H1 (cell line): Measurements from ENCODE around the gene PGBD5. TPM values are rescaled to one million over a fixed set of nuclear protein-coding genes. Genes with fewer than 3 reads are reported as not detected.

ENCODE experiments used
- CTCF ChIA-PET: fragments of 300-600 bp; sonication (Branson Sonifier 250); formaldehyde crosslinking; loops from one replicate; lab custom pipeline; 2021; ENCODE audit not compliant: partially characterized antibody; lab: Charles Lee
- POLR2A ChIA-PET: fragments of 300-600 bp; sonication (Branson Sonifier 250); formaldehyde crosslinking; loops from one replicate; lab custom pipeline; 2021; ENCODE audit warnings: inconsistent platforms; ENCODE audit not compliant: partially characterized antibody; lab: Charles Lee
- DNase-seq, 2 experiments: peaks; one replicate each; pipeline versions ENCODE4 v3.0.0 to v3.0.0-alpha.2; 2010 to 2022; ENCODE audit warnings: low spot score in 2 of 2, low read depth in 1 of 2, mixed read lengths in 1 of 2
- FAIRE-seq: peaks from 2 replicates; lab custom pipeline; 2011; peaks lifted over from hg19 to GRCh38; lab: Jason Lieb, UNC
- H2AFZ ChIP-seq: 2 replicates; pipeline ENCODE4 v1.8.1; 2012; ENCODE audit warnings: low read length, inconsistent platforms
- H2AK5ac ChIP-seq: 2 replicates; pipeline ENCODE4 v1.6.1; 2013; ENCODE audit warnings: low read depth, low read length
- H2BK120ac ChIP-seq: replicated peaks from 2 replicates; pipeline ENCODE3; 2013; ENCODE audit warnings: low read depth, low read length, inconsistent platforms
- H2BK12ac ChIP-seq: 2 replicates; pipeline ENCODE4 v1.6.1; 2013; ENCODE audit warnings: low read depth, low read length
- H2BK15ac ChIP-seq: 2 replicates; pipeline ENCODE4 v1.6.1; 2013; ENCODE audit warnings: low read length
- H2BK20ac ChIP-seq: 2 replicates; pipeline ENCODE4 v1.6.1; 2013; ENCODE audit warnings: low read length
- H2BK5ac ChIP-seq: 2 replicates; pipeline ENCODE4 v1.6.1; 2013; ENCODE audit warnings: low read depth, low read length
- H3K14ac ChIP-seq: 2 replicates; pipeline ENCODE4 v1.6.1; 2013; ENCODE audit warnings: inconsistent platforms; ENCODE audit not compliant: insufficient read length
- H3K18ac ChIP-seq: 2 replicates; pipeline ENCODE4 v1.6.1; 2013; ENCODE audit warnings: low read length; ENCODE audit errors: extremely low read depth
- H3K23ac ChIP-seq: 2 replicates; pipeline ENCODE4 v1.6.1; 2013; ENCODE audit warnings: inconsistent platforms; ENCODE audit not compliant: insufficient read length
- H3K23me2 ChIP-seq: 2 replicates; pipeline ENCODE4 v1.6.1; 2013; ENCODE audit warnings: low read depth, low read length
- H3K27ac ChIP-seq: 2 replicates; pipeline ENCODE4 v1.6.1; 2011; ENCODE audit warnings: low read depth, low read length, inconsistent platforms
- H3K27me3 ChIP-seq, 4 experiments: replicated peaks in 1 of 4; 1 replicate in 1 of 4; 2 replicates in 3 of 4; pipeline versions ENCODE4 v1.6.1 to v1.8.1; 2011 to 2013; ENCODE audit warnings: low read length in 3 of 4, mild to moderate bottlenecking in 3 of 4, inconsistent platforms in 2 of 4, mixed read lengths in 2 of 4, moderate library complexity in 1 of 4; ENCODE audit not compliant: control insufficient read depth in 3 of 4, insufficient read depth in 3 of 4; ENCODE audit errors: extremely low read depth in 1 of 4
- H3K36me3 ChIP-seq, 4 experiments: 2 replicates each; pipeline versions ENCODE4 v1.6.1 to v1.8.1; 2011 to 2013; ENCODE audit warnings: mild to moderate bottlenecking in 4 of 4, low read length in 3 of 4, moderate library complexity in 2 of 4, control low read depth in 1 of 4, inconsistent platforms in 1 of 4; ENCODE audit not compliant: insufficient read depth in 4 of 4, control insufficient read depth in 2 of 4
- H3K4ac ChIP-seq: replicated peaks from 2 replicates; pipeline ENCODE3; 2013; ENCODE audit warnings: low read length, low read depth, mixed read lengths, inconsistent platforms; ENCODE audit not compliant: insufficient read length
- H3K4me1 ChIP-seq, 4 experiments: replicated peaks in 1 of 4; 1 replicate in 1 of 4; 2 replicates in 3 of 4; pipeline versions ENCODE4 v1.6.1 to v1.8.1; 2011 to 2013; ENCODE audit warnings: low read length in 3 of 4, inconsistent platforms in 2 of 4, mixed read lengths in 1 of 4; ENCODE audit not compliant: insufficient read depth in 4 of 4, control insufficient read depth in 3 of 4
- H3K4me2 ChIP-seq, 2 experiments: 2 replicates each; pipeline versions ENCODE4 v1.6.1 to v1.8.1; 2011 to 2013; ENCODE audit warnings: low read depth in 2 of 2, low read length in 2 of 2, control low read depth in 1 of 2, inconsistent platforms in 1 of 2, mild to moderate bottlenecking in 1 of 2; ENCODE audit not compliant: insufficient read depth in 1 of 2
- H3K4me3 ChIP-seq, 4 experiments: fragments of 200-600, 300-600 bp in 1 of 4; sonication (generic), shearing (Covaris generic), sonication (Bioruptor Twin) in 1 of 4; 2 replicates each; pipeline versions ENCODE4 v1.5.1 to v1.8.1; 2011 to 2016; ENCODE audit warnings: low read length in 4 of 4, low read depth in 3 of 4, control low read depth in 2 of 4, inconsistent platforms in 2 of 4, mild to moderate bottlenecking in 2 of 4, mixed read lengths in 1 of 4, moderate library complexity in 1 of 4; ENCODE audit not compliant: insufficient read depth in 2 of 4; ENCODE audit errors: extremely low read depth in 1 of 4
- H3K56ac ChIP-seq: replicated peaks from 2 replicates; pipeline ENCODE3; 2013; ENCODE audit warnings: low read depth, mild to moderate bottlenecking, mixed read lengths, low read length, inconsistent platforms; ENCODE audit not compliant: insufficient read length
- H3K79me1 ChIP-seq: 2 replicates; pipeline ENCODE4 v1.6.1; 2013; ENCODE audit warnings: low read depth, low read length, control low read depth
- H3K79me2 ChIP-seq, 2 experiments: 2 replicates each; pipeline versions ENCODE4 v1.6.1 to v1.8.1; 2012 to 2013; ENCODE audit warnings: low read length in 2 of 2, mild to moderate bottlenecking in 2 of 2, inconsistent platforms in 1 of 2; ENCODE audit not compliant: insufficient read depth in 2 of 2, control insufficient read depth in 1 of 2
- H3K9ac ChIP-seq, 4 experiments: replicated peaks in 1 of 4; 1 replicate in 1 of 4; 2 replicates in 3 of 4; pipeline versions ENCODE4 v1.6.1 to v1.8.1; 2011 to 2013; ENCODE audit warnings: low read depth in 3 of 4, low read length in 3 of 4, control low read depth in 2 of 4, mild to moderate bottlenecking in 2 of 4, moderate library complexity in 2 of 4, inconsistent platforms in 1 of 4; ENCODE audit errors: extremely low read depth in 1 of 4
- H3K9me3 ChIP-seq, 2 experiments: 2 replicates each; pipeline versions ENCODE4 v1.6.1 to v1.8.1; 2012 to 2013; ENCODE audit warnings: mild to moderate bottlenecking in 2 of 2, moderate library complexity in 2 of 2, control low read depth in 1 of 2, inconsistent platforms in 1 of 2, low read depth in 1 of 2, low read length in 1 of 2, mixed read lengths in 1 of 2; ENCODE audit not compliant: insufficient read depth in 2 of 2
- H4K20me1 ChIP-seq, 2 experiments: replicated peaks in 1 of 2; 2 replicates each; pipeline versions ENCODE3 to v1.8.1; 2011 to 2013; ENCODE audit warnings: inconsistent platforms in 2 of 2, low read length in 2 of 2, mild to moderate bottlenecking in 1 of 2; ENCODE audit not compliant: insufficient read depth in 2 of 2, control insufficient read depth in 1 of 2
- H4K5ac ChIP-seq: 2 replicates; pipeline ENCODE4 v1.6.1; 2013; ENCODE audit warnings: low read length, low read depth, mixed read lengths, inconsistent platforms; ENCODE audit not compliant: insufficient read length
- H4K8ac ChIP-seq: 2 replicates; pipeline ENCODE4 v1.8.0; 2013; ENCODE audit warnings: mild to moderate bottlenecking, moderate library complexity, low read length, inconsistent platforms; ENCODE audit not compliant: insufficient read depth; ENCODE audit errors: extremely low read depth
- H4K91ac ChIP-seq: replicated peaks from 2 replicates; pipeline ENCODE3; 2013; ENCODE audit warnings: low read length, mixed read lengths, inconsistent platforms; ENCODE audit not compliant: insufficient read length
- ASH2L ChIP-seq: fragments of 200-600, 300-600 bp; sonication (generic); IDR thresholded peaks from one replicate; pipeline ENCODE4 v1.7.1; 2017; ENCODE audit warnings: low read length
- BCL11A ChIP-seq, 2 experiments: IDR thresholded peaks; one replicate each; pipeline ENCODE4 v1.6.1; 2011; ENCODE audit warnings: low read depth in 2 of 2, low read length in 2 of 2, mild to moderate bottlenecking in 2 of 2
- GABPA ChIP-seq: IDR thresholded peaks from 2 replicates; pipeline ENCODE4 v1.6.1; 2011; ENCODE audit warnings: mild to moderate bottlenecking, low read length, moderate library complexity, borderline replicate concordance; ENCODE audit not compliant: insufficient read depth
- PHF8 ChIP-seq: fragments of 200-600 bp; sonication (generic); conservative IDR thresholded peaks from 2 replicates; pipeline ENCODE4 v1.7.1; 2012; ENCODE audit warnings: low read depth, mild to moderate bottlenecking, inconsistent platforms, low read length, moderate library complexity
- RFX5 ChIP-seq: IDR thresholded peaks from 2 replicates; pipeline ENCODE4 v1.6.1; 2011; ENCODE audit warnings: low read depth, low read length, improper control_type of control experiment, borderline replicate concordance
- SUZ12 ChIP-seq: fragments of 200-600 bp; sonication (generic); IDR thresholded peaks from 2 replicates; pipeline ENCODE4 v1.6.1; 2012; ENCODE audit warnings: mild to moderate bottlenecking, inconsistent platforms, low read length, moderate library complexity, mixed read lengths
- TEAD4 ChIP-seq: IDR thresholded peaks from 2 replicates; pipeline ENCODE4 v1.6.1; 2012; ENCODE audit warnings: low read depth, low read length, inconsistent platforms, mixed read lengths
- WGBS, 2 experiments: shearing (Covaris generic) in 1 of 2; methylation state at CpG; one replicate each; pipeline versions ENCODE4 v1.1.6 to v1.1.7; 2013 to 2015; ENCODE audit warnings: low lambda C conversion rate in 2 of 2, mixed read lengths in 2 of 2, inconsistent platforms in 1 of 2, low coverage in 1 of 2, missing lambda C conversion rate in 1 of 2; ENCODE audit not compliant: insufficient replicate concordance in 2 of 2, insufficient coverage in 1 of 2, insufficient read length in 1 of 2; ENCODE audit errors: extremely low coverage in 1 of 2, missing lambda C conversion rate in 1 of 2; 5-methylcytosine and 5-hydroxymethylcytosine counted together
- polyA plus RNA-seq, 7 experiments: library from polyadenylated mRNA; depleted of rRNA in 3 of 7; stranded (reverse) in 5 of 7; unstranded in 2 of 7; fragments of >200 nt in 5 of 7; fragments of 200-250 nt in 2 of 7; gene quantifications; 1 replicate in 5 of 7; 2 replicates in 1 of 7; 4 replicates in 1 of 7; pipeline versions ENCODE4 v1.2.1 to v1.2.3, GENCODE V29; 2011 to 2013; ENCODE audit warnings: missing spikeins in 2 of 7, mixed read lengths in 2 of 7
- total RNA-seq: library from RNA; stranded (reverse); fragmentation: NEBNext Ultra II Directional; extraction: Animal tissue kit (Norgen Biotek cat#: 25700); gene quantifications from 2 replicates; pipeline ENCODE4 v1.2.1, GENCODE V29; 2021
- TF ChIP-seq, protein P1 (sequence below): IDR thresholded peaks from 2 replicates; pipeline ENCODE4 v1.6.1; 2011; ENCODE audit warnings: low read length, improper control_type of control experiment

The PGBD5 gene
- total and polyA plus RNA-seq, 2 of the 8 experiments (the other 6 are each of a cell fraction or from before 2014, with no cell fraction given) = 16.3 to 18.4 TPM

DNA sequence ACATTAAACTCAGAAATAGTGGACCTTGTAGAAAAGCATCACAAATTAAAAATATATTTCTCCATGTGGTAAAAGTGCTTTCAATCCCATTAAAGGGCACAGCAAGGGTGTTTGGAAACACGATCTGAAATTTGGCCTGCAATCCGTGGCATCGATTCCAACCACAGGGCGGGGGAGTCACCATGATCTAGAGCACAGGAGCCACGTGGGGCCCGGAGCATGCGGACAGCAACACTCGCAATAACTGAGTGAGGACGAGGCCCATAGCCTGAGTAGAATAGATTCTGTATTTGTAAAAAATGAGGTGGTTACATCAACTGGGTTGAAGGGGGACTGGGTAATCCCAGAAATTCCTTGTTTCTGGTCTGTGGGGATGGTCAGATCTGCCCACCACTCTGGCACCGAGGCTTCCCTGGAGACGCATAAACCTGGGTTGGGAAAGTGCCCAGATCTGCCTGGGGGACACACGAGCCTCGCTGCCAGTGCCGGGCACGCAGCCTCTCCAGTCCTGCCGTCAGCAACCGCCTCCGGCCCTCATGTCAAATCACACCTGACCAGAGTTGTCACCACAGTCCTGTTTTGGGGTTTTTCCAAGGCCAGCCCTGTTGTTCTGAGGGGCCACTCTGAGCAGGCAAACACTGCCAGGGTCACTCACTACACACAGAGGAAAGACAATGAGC lies 104.3 kb downstream of the PGBD5 start:
- Histone ChIP-seq H3K23me2 (no peaks in the 10 kb centered on the region), H4K91ac (no peak overlapping the region), H3K9me3 (no peaks in the 10 kb centered on the region)
- TF ChIP-seq GABPA (no peak), SUZ12 (no peak), BCL11A (IDR thresholded peaks at IDR 0.05; ENCODE audit: low read depth in 2 of 2, low read length in 2 of 2) (no peak), TEAD4 (no peak), PHF8 (no peak), ASH2L (no peak), RFX5 (no peak)
- TF ChIP-seq, protein P1, sequence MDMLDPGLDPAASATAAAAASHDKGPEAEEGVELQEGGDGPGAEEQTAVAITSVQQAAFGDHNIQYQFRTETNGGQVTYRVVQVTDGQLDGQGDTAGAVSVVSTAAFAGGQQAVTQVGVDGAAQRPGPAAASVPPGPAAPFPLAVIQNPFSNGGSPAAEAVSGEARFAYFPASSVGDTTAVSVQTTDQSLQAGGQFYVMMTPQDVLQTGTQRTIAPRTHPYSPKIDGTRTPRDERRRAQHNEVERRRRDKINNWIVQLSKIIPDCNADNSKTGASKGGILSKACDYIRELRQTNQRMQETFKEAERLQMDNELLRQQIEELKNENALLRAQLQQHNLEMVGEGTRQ = no peak
- TF ChIP-seq, all 59 proteins: peak for 0
- CTCF ChIA-PET = no interaction called here
- H3K4ac ChIP-seq = no peak overlapping the region
- no peaks in the 10 kb centered on the region for H3K79me1 ChIP-seq
- no peaks in the 10 kb centered on the region for H3K4me1 ChIP-seq
- no peaks in the 10 kb centered on the region for H3K79me2 ChIP-seq
- 0 out of 2 replicates have a peak overlapping the region, but pooled peaks have one; percentile 20 for H4K8ac ChIP-seq
- no peak overlapping the region for H3K56ac ChIP-seq
- H2BK12ac ChIP-seq = no peak overlapping the region
- DNase-seq (no peak), FAIRE-seq (no peak)
- H3K27ac ChIP-seq = no peak overlapping the region
- H2AFZ ChIP-seq = no peak overlapping the region
- H4K20me1 ChIP-seq = no peaks in the 10 kb centered on the region
- H2BK15ac ChIP-seq = no peak overlapping the region
- POLR2A ChIA-PET = no interaction called here
- H3K36me3 ChIP-seq = peaks cover 5 to 17% (median 10%) of the 10 kb centered on the region in 4 experiments; a peak in 7 of 8 replicates
- H2BK120ac ChIP-seq = no peak overlapping the region
- H2AK5ac ChIP-seq = no peak overlapping the region
- WGBS, 2 experiments = 94% methylated on average over 17 of the region's 18 CpGs; no CpG with 5 or more reads in 1 of the 2 experiments
- H2BK20ac ChIP-seq = no peak overlapping the region
- no peak overlapping the region for H3K4me2 ChIP-seq
- H3K9ac ChIP-seq = no peak overlapping the region
- H3K27me3 ChIP-seq = no peaks in the 10 kb centered on the region
- no peak overlapping the region for H3K23ac ChIP-seq
- no peak overlapping the region for H3K14ac ChIP-seq
- H3K4me3 ChIP-seq = no peak overlapping the region
- H3K18ac ChIP-seq = no peak overlapping the region
- no peak overlapping the region for H4K5ac ChIP-seq
- no peak overlapping the region for H2BK5ac ChIP-seq
